Mucosa of descending colon (tissue), 3 donors: ENCODE measurements around the gene EMC7. TPM values are rescaled to one million over a fixed set of nuclear protein-coding genes. Genes with fewer than 3 reads are reported as not detected.

ENCODE experiments used
- ATAC-seq: fragments of 200-7000 bp; cut with Tn5 transposase; one replicate; pipeline ENCODE4 v1.9.1; 2020; ENCODE audit warnings: mild to moderate bottlenecking, moderate library complexity
- DNase-seq, 3 donors: peaks; one replicate each; pipeline ENCODE4 v3.0.0-alpha.2; 2020
- H3K36me3 ChIP-seq: fragments of 200-600 bp; one replicate; pipeline ENCODE4 v1.8.0; 2021; ENCODE audit warnings: low read depth, mild to moderate bottlenecking
- H3K4me1 ChIP-seq: fragments of 200-600 bp; one replicate; pipeline ENCODE4 v1.8.0; 2021; ENCODE audit warnings: low read depth, mild to moderate bottlenecking
- H3K4me3 ChIP-seq: fragments of 200-600 bp; one replicate; pipeline ENCODE4 v1.8.0; 2021; ENCODE audit warnings: mild to moderate bottlenecking
- H3K9me3 ChIP-seq: fragments of 200-600 bp; one replicate; pipeline ENCODE4 v1.8.0; 2021; ENCODE audit warnings: mild to moderate bottlenecking
- CTCF ChIP-seq: fragments of 200-600 bp; IDR thresholded peaks from one replicate; pipeline ENCODE4 v1.8.0; 2022; ENCODE audit warnings: antibody characterized with exemption, mild to moderate bottlenecking
- intact Hi-C, 2 donors: fragments of 100-400 bp; cut with DNase I in 1 of 2; cut with micrococcal nuclease in 1 of 2; formaldehyde crosslinking; loops; one replicate each; pipeline versions ENCODE4 v1.11.0 to v1.11.1; 2022; cut with DNase I, micrococcal nuclease
- total RNA-seq, 3 donors: library from RNA; stranded (reverse); fragmentation: NEBNext Ultra II Directional in 2 of 3; extraction: Animal tissue kit (Norgen Biotek cat#: 25700) in 2 of 3; gene quantifications; one replicate each; pipeline versions ENCODE4 v1.2.1 to v1.2.4, GENCODE V29; 2021 to 2023
- donor health status: DM: no; HTN: no; CAD: no; lungs with moderate emphysema.
- donor health status: DM: no; HTN: no; CAD: no.
- donor health status: DM: no; HTN: yes; CAD: no.

EMC7 gene
- total RNA-seq, 3 donors from 2014 or later, result 56.2 to 70.2 (median 59.6) TPM

GRCh38 chr15:34116620-34117019, 15.0 kb upstream of the EMC7 start:
- Histone ChIP-seq H3K9me3 (no peaks in the 10 kb centered on the region), H3K36me3 (no peaks in the 10 kb centered on the region), H3K4me1 (no peaks in the 10 kb centered on the region), H3K4me3 (no peak overlapping the region)
- no peak for TF ChIP-seq CTCF
- no peak for DNase-seq
- intact Hi-C loops, result no loop called here
- ATAC-seq, result no peak

- DNase-seq, result no peak
- no peak for TF ChIP-seq CTCF
- Histone ChIP-seq H3K4me3 (no peak overlapping the region), H3K4me1 (no peaks in the 10 kb centered on the region), H3K9me3 (no peaks in the 10 kb centered on the region), H3K36me3 (no peaks in the 10 kb centered on the region)
- no peak for ATAC-seq
- intact Hi-C loops, result no loop called here
Measured at GRCh38 chr15:34114739-34115138, 13.1 kb upstream of the EMC7 start.

- no peak for ATAC-seq
- DNase-seq, result no peak
- intact Hi-C loops, result no loop called here
- H3K36me3 ChIP-seq, result no peaks in the 10 kb centered on the region
- H3K9me3 ChIP-seq, result no peaks in the 10 kb centered on the region
- no peak overlapping the region for H3K4me3 ChIP-seq
- no peaks in the 10 kb centered on the region for H3K4me1 ChIP-seq
- no peak for TF ChIP-seq CTCF
Measured at GRCh38 chr15:34114215-34114614, 12.6 kb upstream of the EMC7 start.

- no peaks in the 10 kb centered on the region for H3K36me3 ChIP-seq
- H3K4me1 ChIP-seq, result no peaks in the 10 kb centered on the region
- no peak overlapping the region for H3K4me3 ChIP-seq
- intact Hi-C loops, result no loop called here
- no peaks in the 10 kb centered on the region for H3K9me3 ChIP-seq
- ATAC-seq (no peak), DNase-seq (no peak)
- no peak for TF ChIP-seq CTCF
Measured at GRCh38 chr15:34111488-34111887, 9.8 kb upstream of the EMC7 start.

GRCh38 chr15:34109797-34110663, 8.4 kb upstream of the EMC7 start:
- no peaks in the 10 kb centered on the region for H3K9me3 ChIP-seq
- TF ChIP-seq CTCF, result no peak
- intact Hi-C loops, result loop anchor here in 1 of 2 donors (10.0 kb wide), 1 partner anchor 105 kb away; the partner anchor contains the start of gene KATNBL1
- DNase-seq, result peak in 1 of 3 donors; percentile 15
- H3K36me3 ChIP-seq, result no peaks in the 10 kb centered on the region
- no peak overlapping the region for H3K4me3 ChIP-seq
- no peaks in the 10 kb centered on the region for H3K4me1 ChIP-seq
- ATAC-seq, result peak; percentile 38
